BJ (cell line): ENCODE data around the gene PARVA. TPM values are rescaled to one million over a fixed set of nuclear protein-coding genes. Genes with fewer than 3 reads are reported as not detected.

Experiments used
- CTCF ChIA-PET: fragments of 350-600 bp; formaldehyde crosslinking; extraction: SDS; loops from one replicate; lab custom pipeline; 2021; ENCODE audit warnings: antibody characterized with exemption, inconsistent platforms; lab: Yijun Ruan, JAX
- POLR2A ChIA-PET: fragments of 300-600 bp; sonication (Branson Sonifier 250); formaldehyde crosslinking; extraction: SDS; loops from one replicate; lab custom pipeline; 2021; ENCODE audit warnings: antibody characterized with exemption; lab: Charles Lee
- DNase-seq: peaks from one replicate; pipeline ENCODE4 v3.0.0-alpha.2; 2011; ENCODE audit warnings: low read depth
- H3K27me3 ChIP-seq: 2 replicates; pipeline ENCODE4 v1.6.0; 2011; ENCODE audit warnings: low read length; ENCODE audit not compliant: control insufficient read depth, insufficient read depth
- H3K36me3 ChIP-seq: 2 replicates; pipeline ENCODE4 v1.5.1; 2011; ENCODE audit warnings: low read length; ENCODE audit not compliant: control insufficient read depth, insufficient read depth
- H3K4me3 ChIP-seq: 2 replicates; pipeline ENCODE4 v1.5.1; 2011; ENCODE audit warnings: low read depth, mild to moderate bottlenecking, control low read depth, low read length
- polyA plus RNA-seq: library from polyadenylated mRNA; depleted of rRNA; stranded (reverse); fragments of >200 nt; gene quantifications from 2 replicates; pipeline ENCODE4 v1.2.3, GENCODE V29; 2011
- TF ChIP-seq, protein P1 (sequence below): IDR thresholded peaks from 2 replicates; pipeline ENCODE4 v1.5.1; 2011; ENCODE audit warnings: low read depth, mild to moderate bottlenecking, control low read depth, inconsistent platforms, low read length, moderate library complexity; ENCODE audit not compliant: insufficient read depth

The PARVA gene
- polyA plus RNA-seq, 1 experiment: 143 TPM

DNA sequence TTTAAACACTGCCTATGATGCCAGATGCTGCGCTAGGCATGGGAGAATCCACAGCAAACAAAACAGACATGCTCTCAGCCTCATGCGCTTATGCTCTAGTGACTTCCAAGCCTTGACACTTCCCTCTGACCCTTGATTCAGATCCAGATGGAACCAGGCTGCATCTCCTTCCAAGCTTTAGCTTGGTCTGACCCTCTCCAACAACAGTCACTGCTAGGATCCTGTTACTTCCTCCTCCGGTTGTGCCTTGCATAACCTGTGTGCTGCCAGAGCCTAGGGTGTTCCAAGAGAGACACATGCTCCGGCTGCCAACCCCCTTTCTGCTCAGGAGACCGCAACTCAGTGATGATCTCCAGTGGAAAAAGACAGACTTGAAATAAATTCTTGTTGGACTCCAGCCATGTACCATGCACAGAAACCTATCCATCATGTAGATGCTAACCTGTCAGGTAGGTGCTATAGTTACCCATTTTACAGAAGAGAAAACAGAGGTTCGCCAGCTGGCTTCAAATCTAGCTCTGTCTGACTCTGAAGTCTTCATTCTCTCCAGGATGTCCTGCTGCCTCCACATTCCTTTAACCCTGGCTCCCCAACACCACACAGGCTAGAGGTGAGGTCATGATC, 160.5 kb downstream of the PARVA start:
- DNase-seq: no peak
- ChIA-PET POLR2A (no interaction called here), CTCF (interaction anchor here (1.0 to 1.8 kb wide), 2 partner anchors 11 to 26 kb away, joined by 3 read pairs; no protein-coding TSS in a partner anchor)
- Histone ChIP-seq H3K36me3 (peaks cover 2% of the 10 kb centered on the region), H3K4me3 (no peak overlapping the region), H3K27me3 (no peaks in the 10 kb centered on the region)
- TF ChIP-seq, protein P1, sequence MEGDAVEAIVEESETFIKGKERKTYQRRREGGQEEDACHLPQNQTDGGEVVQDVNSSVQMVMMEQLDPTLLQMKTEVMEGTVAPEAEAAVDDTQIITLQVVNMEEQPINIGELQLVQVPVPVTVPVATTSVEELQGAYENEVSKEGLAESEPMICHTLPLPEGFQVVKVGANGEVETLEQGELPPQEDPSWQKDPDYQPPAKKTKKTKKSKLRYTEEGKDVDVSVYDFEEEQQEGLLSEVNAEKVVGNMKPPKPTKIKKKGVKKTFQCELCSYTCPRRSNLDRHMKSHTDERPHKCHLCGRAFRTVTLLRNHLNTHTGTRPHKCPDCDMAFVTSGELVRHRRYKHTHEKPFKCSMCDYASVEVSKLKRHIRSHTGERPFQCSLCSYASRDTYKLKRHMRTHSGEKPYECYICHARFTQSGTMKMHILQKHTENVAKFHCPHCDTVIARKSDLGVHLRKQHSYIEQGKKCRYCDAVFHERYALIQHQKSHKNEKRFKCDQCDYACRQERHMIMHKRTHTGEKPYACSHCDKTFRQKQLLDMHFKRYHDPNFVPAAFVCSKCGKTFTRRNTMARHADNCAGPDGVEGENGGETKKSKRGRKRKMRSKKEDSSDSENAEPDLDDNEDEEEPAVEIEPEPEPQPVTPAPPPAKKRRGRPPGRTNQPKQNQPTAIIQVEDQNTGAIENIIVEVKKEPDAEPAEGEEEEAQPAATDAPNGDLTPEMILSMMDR: no peak

DNA sequence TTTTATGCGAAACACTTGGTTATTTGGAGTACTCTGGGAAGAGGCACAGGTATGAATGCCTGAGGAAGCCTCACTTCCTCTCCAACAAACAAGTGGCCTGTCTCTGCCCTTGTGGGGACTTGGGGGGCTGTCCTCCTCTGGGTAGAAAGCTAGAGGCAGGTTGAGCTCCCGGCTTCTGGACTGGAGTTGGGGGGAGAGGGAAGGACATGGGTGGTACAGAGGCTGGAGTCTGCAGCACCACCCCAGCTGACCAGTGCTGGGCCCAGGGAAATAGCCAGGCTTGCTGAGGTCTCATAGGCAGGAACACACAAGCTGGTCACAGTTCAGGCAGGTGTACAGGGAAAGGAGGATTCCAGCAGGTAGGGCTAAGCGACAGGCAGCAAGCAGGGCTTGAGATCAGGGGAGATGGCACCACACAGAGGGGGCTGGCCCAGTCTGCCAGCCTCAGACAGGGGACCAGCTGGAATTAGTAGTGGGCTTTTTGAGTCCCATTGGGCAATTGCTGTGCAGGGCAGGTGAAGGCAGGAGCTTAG, 161.6 kb downstream of the PARVA start:
- TF ChIP-seq, protein P1: no peak
- no peaks in the 10 kb centered on the region for H3K36me3 ChIP-seq
- ChIA-PET POLR2A (no interaction called here), CTCF (interaction anchor here (0.9 to 2.6 kb wide), 4 partner anchors 10 to 350 kb away, joined by 3 to 10 read pairs (median 4); no protein-coding TSS in a partner anchor)
- H3K4me3 ChIP-seq: no peak overlapping the region
- no peak for DNase-seq
- H3K27me3 ChIP-seq: no peaks in the 10 kb centered on the region

DNA sequence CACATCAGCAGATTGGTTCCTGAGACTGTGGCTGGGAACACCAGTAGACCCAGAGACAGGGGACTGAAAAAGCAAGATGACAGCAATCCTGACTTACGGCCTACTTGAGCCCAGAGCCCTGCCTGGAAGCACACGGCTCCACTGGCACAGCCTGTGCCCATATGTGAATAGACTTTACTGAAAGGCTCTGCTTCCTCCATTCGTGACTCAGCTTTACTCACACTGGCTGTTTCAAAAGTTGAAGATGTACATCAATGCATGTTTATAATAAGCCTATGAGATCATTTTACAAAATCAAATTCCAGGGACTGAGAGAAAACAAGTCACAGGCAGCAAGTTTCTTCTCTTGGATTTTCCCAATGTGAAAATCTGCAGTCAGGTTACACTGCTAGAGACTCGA, 162.2 kb downstream of the PARVA start:
- Histone ChIP-seq H3K36me3 (no peaks in the 10 kb centered on the region), H3K4me3 (no peak overlapping the region), H3K27me3 (no peaks in the 10 kb centered on the region)
- TF ChIP-seq, protein P1: no peak
- CTCF ChIA-PET: interaction anchor here (0.9 to 2.6 kb wide), 6 partner anchors 9 to 350 kb away, joined by 3 to 10 read pairs (median 4); no protein-coding TSS in a partner anchor
- POLR2A ChIA-PET: no interaction called here
- peak; percentile 83 for DNase-seq

DNA sequence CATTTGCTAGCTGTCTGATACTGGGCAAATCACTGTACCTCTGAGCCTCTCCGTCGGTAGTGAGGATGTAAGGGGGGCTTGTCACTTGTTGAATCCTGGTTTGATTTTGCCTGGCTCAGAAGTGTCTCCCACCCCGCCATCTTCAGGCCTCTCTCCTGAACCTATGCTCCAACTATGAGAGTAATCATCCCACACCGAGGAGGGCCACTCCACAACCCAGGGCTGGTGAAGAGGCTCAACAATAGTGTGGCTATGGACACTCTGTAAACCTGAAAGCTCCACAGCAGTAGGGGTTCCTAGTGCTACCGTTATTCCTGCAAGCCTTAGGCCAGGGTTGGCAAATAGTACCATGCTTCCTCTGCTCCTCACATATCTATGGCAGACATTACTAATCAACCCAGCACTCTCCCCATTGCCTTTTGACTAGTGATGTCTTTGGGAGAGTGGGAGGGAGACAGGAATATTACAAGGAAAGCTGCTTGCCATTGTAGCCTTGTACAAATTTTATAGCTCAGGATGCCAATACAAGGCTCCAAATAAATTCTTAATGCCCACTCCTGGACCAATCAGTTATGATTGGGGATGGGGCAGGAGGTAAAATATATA, 162.8 kb downstream of the PARVA start:
- ChIA-PET CTCF (interaction anchor here (0.7 to 2.6 kb wide), 12 partner anchors 13 to 352 kb away, joined by 3 to 10 read pairs (median 4); no protein-coding TSS in a partner anchor), POLR2A (interaction anchor here (1.0 to 1.4 kb wide), 2 partner anchors 13 to 17 kb away, joined by 3 to 7 read pairs; no protein-coding TSS in a partner anchor)
- H3K27me3 ChIP-seq: no peaks in the 10 kb centered on the region
- no peak for DNase-seq
- TF ChIP-seq, protein P1: no peak
- H3K4me3 ChIP-seq: no peak overlapping the region
- H3K36me3 ChIP-seq: no peaks in the 10 kb centered on the region
